Measurements from ENCODE around the gene MIER1. TPM values are rescaled to one million over a fixed set of nuclear protein-coding genes. Genes with fewer than 3 reads are reported as not detected.

Gene MIER1
- total and polyA plus RNA-seq, 2 donors = 26.7 to 42.7 TPM

- Histone ChIP-seq H3K27ac (ENCODE audit: low read depth in 1 of 2, low read length in 1 of 2) (no peak overlapping the region), H3K4me3 (ENCODE audit: low read length in 2 of 2) (no peak overlapping the region), H3K36me3 (ENCODE audit: control insufficient read depth in 2 of 2, insufficient read depth in 2 of 2, low read length in 1 of 2) (peaks cover 11 to 54% of the 10 kb centered on the region in 2 donors), H3K27me3 (ENCODE audit: control insufficient read depth in 2 of 2, insufficient read depth in 1 of 2, low read length in 1 of 2) (no peaks in the 10 kb centered on the region), H3K9me3 (ENCODE audit: control insufficient read depth in 2 of 2, insufficient read depth in 1 of 2, low read length in 1 of 2) (no peaks in the 10 kb centered on the region), H3K4me1 (ENCODE audit: control insufficient read depth in 2 of 2, insufficient read depth in 2 of 2, low read length in 2 of 2) (no peaks in the 10 kb centered on the region)
- DNase-seq (ENCODE audit: low read depth in 6 of 9, low spot score in 9 of 9) = no peak
- 98% methylated on average over 2 of the region's 2 CpGs for WGBS
These were observed 95.5 kb downstream of the MIER1 start for GRCh38 chr1:67020304-67020703.

DNA sequence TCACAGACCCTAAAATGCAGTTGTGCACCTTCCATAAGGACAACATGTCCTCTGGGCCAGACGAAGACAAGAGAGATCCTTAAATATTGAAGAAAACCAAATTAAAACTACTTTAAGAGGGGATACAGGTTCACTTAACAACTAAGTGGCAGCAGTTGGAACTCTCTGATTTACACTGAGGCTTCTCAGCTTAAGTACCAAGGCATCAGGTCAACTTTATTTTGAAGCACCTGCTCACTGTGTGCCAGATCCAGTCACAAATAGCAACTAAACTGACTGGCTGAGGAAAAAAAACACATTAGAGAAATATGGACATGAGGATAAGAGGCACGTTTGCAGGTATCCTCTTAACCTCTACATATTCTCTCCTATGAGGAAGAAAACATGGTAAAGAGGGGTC is 96.0 kb downstream of the MIER1 start:
- Histone ChIP-seq H3K27me3 (ENCODE audit: control insufficient read depth in 2 of 2, insufficient read depth in 1 of 2, low read length in 1 of 2) (no peaks in the 10 kb centered on the region), H3K4me3 (ENCODE audit: low read length in 2 of 2) (no peak overlapping the region), H3K36me3 (ENCODE audit: control insufficient read depth in 2 of 2, insufficient read depth in 2 of 2, low read length in 1 of 2) (peaks cover 11 to 56% of the 10 kb centered on the region in 2 donors), H3K27ac (ENCODE audit: low read depth in 1 of 2, low read length in 1 of 2) (no peak overlapping the region), H3K9me3 (ENCODE audit: control insufficient read depth in 2 of 2, insufficient read depth in 1 of 2, low read length in 1 of 2) (no peaks in the 10 kb centered on the region), H3K4me1 (ENCODE audit: control insufficient read depth in 2 of 2, insufficient read depth in 2 of 2, low read length in 2 of 2) (no peaks in the 10 kb centered on the region)
- 47% methylated on average over 2 of the region's 2 CpGs for WGBS
- no peak for DNase-seq (ENCODE audit: low read depth in 6 of 9, low spot score in 9 of 9)

GRCh38 chr1:67029472-67029871 is 104.7 kb downstream of the MIER1 start:
- Histone ChIP-seq H3K9me3 (ENCODE audit: control insufficient read depth in 2 of 2, insufficient read depth in 1 of 2, low read length in 1 of 2) (no peaks in the 10 kb centered on the region), H3K27me3 (ENCODE audit: control insufficient read depth in 2 of 2, insufficient read depth in 1 of 2, low read length in 1 of 2) (no peaks in the 10 kb centered on the region), H3K27ac (ENCODE audit: low read depth in 1 of 2, low read length in 1 of 2) (no peak overlapping the region), H3K4me1 (ENCODE audit: control insufficient read depth in 2 of 2, insufficient read depth in 2 of 2, low read length in 2 of 2) (no peaks in the 10 kb centered on the region), H3K36me3 (ENCODE audit: control insufficient read depth in 2 of 2, insufficient read depth in 2 of 2, low read length in 1 of 2) (peaks cover 0 to 28% of the 10 kb centered on the region in 2 donors), H3K4me3 (ENCODE audit: low read length in 2 of 2) (no peak overlapping the region)
- DNase-seq (ENCODE audit: low read depth in 6 of 9, low spot score in 9 of 9) = no peak
- WGBS = 98% methylated on average over 1 of the region's 1 CpG

DNA sequence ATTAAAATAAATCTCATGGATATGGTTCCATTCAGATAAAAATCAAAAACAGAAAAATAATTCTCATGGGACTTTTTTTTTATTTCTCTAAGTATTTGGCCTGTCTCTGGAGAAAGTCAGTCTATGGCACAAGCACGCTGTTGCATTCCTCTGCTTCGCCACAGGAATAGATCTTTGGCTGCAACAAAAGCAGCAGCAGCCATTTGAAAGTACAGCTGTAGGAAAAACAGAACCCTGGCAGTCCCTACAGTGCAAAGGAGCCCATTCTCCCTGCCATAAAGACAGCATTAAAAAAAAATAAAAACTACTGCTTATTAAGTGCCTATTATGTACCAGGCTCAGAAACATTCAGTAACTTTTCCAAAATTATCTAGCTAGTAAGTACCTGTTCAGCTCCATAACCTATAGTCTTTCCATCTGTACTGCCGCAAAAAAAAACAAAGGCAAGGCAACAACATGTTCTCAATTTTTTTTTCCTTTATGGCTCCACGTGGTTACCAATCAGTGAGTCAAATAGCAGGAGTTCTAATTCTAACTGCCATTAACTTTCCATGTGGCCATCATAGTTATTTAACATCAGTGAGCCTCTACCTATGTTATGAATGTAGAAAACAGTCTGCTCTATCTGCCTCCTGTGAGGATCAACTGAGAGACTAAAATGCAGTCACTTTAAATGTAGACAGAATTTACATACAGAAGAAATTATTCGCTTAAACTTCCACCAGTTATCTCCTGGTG is 106.5 kb downstream of the MIER1 start:
- H3K9me3 ChIP-seq (ENCODE audit: control insufficient read depth in 2 of 2, insufficient read depth in 1 of 2, low read length in 1 of 2) = no peaks in the 10 kb centered on the region
- H3K4me1 ChIP-seq (ENCODE audit: control insufficient read depth in 2 of 2, insufficient read depth in 2 of 2, low read length in 2 of 2) = no peaks in the 10 kb centered on the region
- no peaks in the 10 kb centered on the region for H3K27me3 ChIP-seq (ENCODE audit: control insufficient read depth in 2 of 2, insufficient read depth in 1 of 2, low read length in 1 of 2)
- H3K36me3 ChIP-seq (ENCODE audit: control insufficient read depth in 2 of 2, insufficient read depth in 2 of 2, low read length in 1 of 2) = peaks cover 2 to 21% of the 10 kb centered on the region in 2 donors
- WGBS = 96% methylated on average over 5 of the region's 5 CpGs
- no peak overlapping the region for H3K27ac ChIP-seq (ENCODE audit: low read depth in 1 of 2, low read length in 1 of 2)
- H3K4me3 ChIP-seq (ENCODE audit: low read length in 2 of 2) = no peak overlapping the region
- DNase-seq (ENCODE audit: low read depth in 6 of 9, low spot score in 9 of 9) = no peak

DNA sequence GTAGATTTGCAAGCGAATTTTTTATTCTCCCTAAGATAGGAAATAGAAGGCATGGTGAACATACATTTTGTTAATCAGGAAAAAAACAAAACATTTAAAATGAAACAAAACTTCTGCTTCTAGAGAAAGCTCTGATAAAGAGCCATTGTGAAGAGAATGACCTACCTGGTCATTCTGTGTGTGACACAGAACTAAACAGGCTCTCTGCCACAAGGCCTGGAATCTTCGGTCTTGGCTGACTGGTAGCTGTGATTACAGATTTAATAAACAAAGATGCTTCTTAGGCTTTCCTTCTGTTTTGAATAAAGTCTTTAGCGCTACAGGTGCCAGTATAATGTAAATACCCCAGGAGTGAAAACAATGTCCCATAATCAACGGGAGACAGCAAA is 107.1 kb downstream of the MIER1 start:
- no peak for DNase-seq (ENCODE audit: low read depth in 6 of 9, low spot score in 9 of 9)
- H3K27me3 ChIP-seq (ENCODE audit: control insufficient read depth in 2 of 2, insufficient read depth in 1 of 2, low read length in 1 of 2) = no peaks in the 10 kb centered on the region
- no peaks in the 10 kb centered on the region for H3K9me3 ChIP-seq (ENCODE audit: control insufficient read depth in 2 of 2, insufficient read depth in 1 of 2, low read length in 1 of 2)
- H3K36me3 ChIP-seq (ENCODE audit: control insufficient read depth in 2 of 2, insufficient read depth in 2 of 2, low read length in 1 of 2) = peaks cover 2 to 21% of the 10 kb centered on the region in 2 donors
- H3K4me1 ChIP-seq (ENCODE audit: control insufficient read depth in 2 of 2, insufficient read depth in 2 of 2, low read length in 2 of 2) = no peaks in the 10 kb centered on the region
- 99% methylated on average over 4 of the region's 4 CpGs for WGBS
- no peak overlapping the region for H3K27ac ChIP-seq (ENCODE audit: low read depth in 1 of 2, low read length in 1 of 2)
- H3K4me3 ChIP-seq (ENCODE audit: low read length in 2 of 2) = no peak overlapping the region

Other genes starting within 250 kb of the MIER1 start
- gene DYNLT5, start 172.5 kb upstream of the MIER1 start, total RNA-seq = 0.80 TPM
- gene DYNLT5, start 172.5 kb upstream of the MIER1 start, polyA plus RNA-seq = 1.9 TPM
- 0.19 TPM for gene INSL5, start 123.7 kb upstream of the MIER1 start, total RNA-seq
- 3.2 TPM for gene INSL5, start 123.7 kb upstream of the MIER1 start, polyA plus RNA-seq
- gene DNAI4, start 134 bp upstream of the MIER1 start, total RNA-seq = 14.3 TPM
- gene DNAI4, start 134 bp upstream of the MIER1 start, polyA plus RNA-seq = 4.9 TPM
- 9.4 TPM for gene SLC35D1, start 129.2 kb downstream of the MIER1 start, total RNA-seq
- 6.3 TPM for gene SLC35D1, start 129.2 kb downstream of the MIER1 start, polyA plus RNA-seq
- gene C1orf141, start 210.0 kb downstream of the MIER1 start, total RNA-seq = not detected
- gene C1orf141, start 210.0 kb downstream of the MIER1 start, polyA plus RNA-seq = 0.05 TPM
- 0.57 TPM for gene IL23R, start 241.5 kb downstream of the MIER1 start, total RNA-seq
- gene IL23R, start 241.5 kb downstream of the MIER1 start, polyA plus RNA-seq = 0.14 TPM